ENCODE data around the gene TNFRSF11A.
A peak's percentile ranks its signal among the peaks of the same experiment; 100 is the strongest.

The TNFRSF11A gene

GRCh38 chr18:62384610-62385097 is 59.5 kb downstream of the TNFRSF11A start:
- DNase-seq: no peak

GRCh38 chr18:62386091-62386490 is 61.0 kb downstream of the TNFRSF11A start:
- DNase-seq: no peak

GRCh38 chr18:62386601-62387000 is 61.5 kb downstream of the TNFRSF11A start:
- DNase-seq: no peak

- no peak for DNase-seq
Measured at GRCh38 chr18:62387257-62387656, 62.1 kb downstream of the TNFRSF11A start.

GRCh38 chr18:62388855-62389760 is 64.0 kb downstream of the TNFRSF11A start:
- DNase-seq: no peak

- no peak for DNase-seq
Measured at GRCh38 chr18:62389761-62390481, 64.8 kb downstream of the TNFRSF11A start.

GRCh38 chr18:62394006-62394763 is 69.1 kb downstream of the TNFRSF11A start:
- DNase-seq: no peak

- no peak for DNase-seq
Measured at GRCh38 chr18:62396381-62396780, 71.3 kb downstream of the TNFRSF11A start.

- DNase-seq: no peak
Measured at GRCh38 chr18:62396967-62397366, 71.9 kb downstream of the TNFRSF11A start.

- no peak for DNase-seq
Measured at GRCh38 chr18:62398291-62398690, 73.2 kb downstream of the TNFRSF11A start.

- DNase-seq: no peak
Measured at GRCh38 chr18:62399276-62399675, 74.2 kb downstream of the TNFRSF11A start.

- peak; percentile 89 for DNase-seq
Measured at GRCh38 chr18:62399781-62400308, 74.7 kb downstream of the TNFRSF11A start.

GRCh38 chr18:62400916-62401315 is 75.8 kb downstream of the TNFRSF11A start:
- no peak for DNase-seq

- no peak for DNase-seq
Measured at GRCh38 chr18:62402342-62402948, 77.3 kb downstream of the TNFRSF11A start.

- no peak for DNase-seq
Measured at GRCh38 chr18:62403120-62403519, 78.0 kb downstream of the TNFRSF11A start.

GRCh38 chr18:62404881-62405280 is 79.8 kb downstream of the TNFRSF11A start:
- DNase-seq: no peak

- DNase-seq: no peak
Measured at GRCh38 chr18:62407660-62408059, 82.5 kb downstream of the TNFRSF11A start.

GRCh38 chr18:62409821-62410220 is 84.7 kb downstream of the TNFRSF11A start:
- no peak for DNase-seq

GRCh38 chr18:62412231-62412979 is 87.3 kb downstream of the TNFRSF11A start:
- no peak for DNase-seq

GRCh38 chr18:62413206-62413605 is 88.1 kb downstream of the TNFRSF11A start:
- DNase-seq: no peak

- no peak for DNase-seq
Measured at GRCh38 chr18:62418258-62418657, 93.1 kb downstream of the TNFRSF11A start.

GRCh38 chr18:62420151-62420512 is 95.0 kb downstream of the TNFRSF11A start:
- no peak for DNase-seq
